ENCODE data around the gene MYL11. TPM values are rescaled to one million over a fixed set of nuclear protein-coding genes. Genes with fewer than 3 reads are reported as not detected.

Gene MYL11
- total RNA-seq, 2 experiments from 2014 or later = 1.2 TPM; not detected in 1

DNA sequence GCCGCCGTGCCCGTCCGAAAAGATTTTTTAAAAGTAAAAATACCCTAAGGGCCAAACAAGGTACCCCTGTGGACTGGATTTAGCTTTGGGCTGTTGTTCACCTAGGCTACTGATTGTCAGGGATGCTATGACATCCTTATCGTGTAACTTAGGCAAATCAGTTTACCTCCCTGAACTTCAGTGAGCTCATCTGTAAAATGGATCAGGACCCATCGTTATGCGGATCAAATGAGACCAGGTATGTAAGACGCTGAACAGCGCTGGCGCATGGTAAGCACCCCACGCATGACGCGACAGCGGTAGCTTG is 32.1 kb downstream of the MYL11 start:
- Mint-ChIP-seq H3K36me3 (ENCODE audit: low read depth) (peaks cover 3% of the 10 kb centered on the region), H3K27me3 (peaks cover 3% of the 10 kb centered on the region), H3K4me1 (peaks cover 33% of the 10 kb centered on the region), H3K4me3 (peak overlapping the region; percentile 89), H3K9me3 (no peaks in the 10 kb centered on the region), H3K27ac (peak overlapping the region; percentile 79)
- ChIA-PET CTCF (interaction anchor here (0.9 to 4.7 kb wide), 10 partner anchors 9 to 264 kb away, joined by 3 to 50 read pairs (median 3); partner anchors contain the start of genes DCTPP1, SEPTIN1, TBC1D10B and ZNF48), POLR2A (interaction anchor here (0.7 to 4.4 kb wide), 18 partner anchors 8 to 264 kb away, joined by 3 to 33 read pairs (median 6); partner anchors contain the start of genes CORO1A, DCTPP1, FBRS and SEPTIN1)
- no peak for DNase-seq

DNA sequence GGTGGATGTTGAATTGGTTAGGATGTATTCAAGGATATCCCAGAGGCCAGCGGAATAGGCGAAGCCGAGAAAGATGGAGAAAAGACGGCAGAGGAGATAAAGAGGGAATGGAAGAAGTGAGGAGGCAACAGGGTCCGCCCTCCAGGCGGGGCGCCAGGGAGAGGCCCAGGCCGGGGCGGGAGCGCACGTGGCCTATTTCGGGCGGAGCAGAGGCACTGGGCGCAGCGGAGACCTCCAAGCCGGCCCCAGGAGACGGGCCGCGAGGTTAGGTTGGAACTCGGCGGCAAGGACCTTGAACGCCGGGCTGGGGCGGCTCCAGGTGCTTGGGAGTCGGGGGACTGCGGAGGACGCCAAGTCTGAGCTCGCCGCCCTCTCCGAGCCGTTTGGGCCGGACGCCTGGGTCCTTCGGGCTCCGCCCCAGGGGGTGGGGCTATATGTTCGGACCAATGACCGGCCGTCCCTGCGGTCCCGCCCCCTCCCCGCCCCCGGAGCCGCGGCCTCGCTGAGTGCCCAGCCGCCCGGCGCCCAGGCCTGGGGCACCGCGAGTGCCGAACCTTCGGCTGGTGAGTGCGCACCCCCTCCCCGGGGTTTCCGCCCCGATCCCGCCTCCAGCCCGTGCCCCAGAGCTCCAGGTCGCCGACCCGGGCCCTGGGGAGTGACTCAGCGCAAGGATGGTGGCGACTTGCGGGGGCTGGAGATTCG is 32.7 kb downstream of the MYL11 start, which contains the start of gene ZNF771:
Gene ZNF771 (plus strand): TSS at position 505 of the 702 bp plus-strand sequence. CDS start 448 bp downstream, outside the sequence.
- peaks cover 8% of the 10 kb centered on the region for H3K36me3 Mint-ChIP-seq (ENCODE audit: low read depth)
- H3K4me1 Mint-ChIP-seq = peaks cover 37% of the 10 kb centered on the region
- H3K4me3 Mint-ChIP-seq = peak within 1 kb of the TSS; percentile 89
- DNase-seq = peak; percentile 92
- CTCF ChIA-PET = interaction anchor here (0.6 to 4.7 kb wide), 13 partner anchors 10 to 315 kb away, joined by 3 to 50 read pairs (median 3); partner anchors contain the start of genes DCTPP1, SEPTIN1, TBC1D10B and ZNF48
- POLR2A ChIA-PET = interaction anchor here (0.7 to 4.4 kb wide), 22 partner anchors 8 to 340 kb away, joined by 3 to 33 read pairs (median 6); partner anchors contain the start of genes CORO1A, DCTPP1, FBRS and SEPTIN1
- H3K9me3 Mint-ChIP-seq = no peaks in the 10 kb centered on the region
- peak within 1 kb of the TSS; percentile 79 for H3K27ac Mint-ChIP-seq
- H3K27me3 Mint-ChIP-seq = peaks cover 3% of the 10 kb centered on the region

DNA sequence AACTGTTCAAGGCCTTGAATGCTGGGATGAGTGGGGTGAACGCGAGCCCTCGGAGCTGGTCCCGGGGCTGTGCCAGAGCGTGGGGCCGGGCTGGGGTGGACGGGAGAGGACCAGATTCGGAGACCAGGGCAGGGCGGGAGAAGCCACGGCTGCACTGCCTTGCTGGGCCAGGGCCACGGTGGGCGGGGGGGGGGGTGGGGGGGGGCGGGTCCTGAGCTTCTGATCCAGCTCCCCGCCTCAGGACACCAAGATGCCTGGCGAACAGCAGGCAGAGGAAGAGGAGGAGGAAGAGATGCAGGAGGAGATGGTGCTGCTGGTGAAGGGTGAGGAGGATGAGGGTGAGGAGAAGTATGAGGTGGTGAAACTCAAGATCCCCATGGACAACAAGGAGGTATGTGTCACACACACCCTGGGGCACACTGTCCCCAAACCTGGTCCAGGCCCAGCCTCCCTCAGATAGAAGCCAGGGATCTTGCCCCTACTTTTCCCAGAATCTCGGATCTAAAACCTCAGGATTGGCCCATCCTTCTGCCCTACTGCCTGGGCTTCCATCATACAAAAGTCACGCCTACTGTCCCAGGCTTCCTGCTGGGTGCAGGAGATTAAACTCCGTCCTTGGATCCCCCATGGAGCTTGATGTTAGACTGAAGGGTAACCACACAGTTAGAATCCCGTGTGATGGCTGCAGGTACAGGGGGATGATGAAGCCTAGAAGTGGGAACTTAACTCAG is 33.4 kb downstream of the MYL11 start:
- Mint-ChIP-seq H3K27me3 (peaks cover 3% of the 10 kb centered on the region), H3K36me3 (ENCODE audit: low read depth) (peaks cover 8% of the 10 kb centered on the region), H3K4me3 (peak overlapping the region; percentile 89), H3K4me1 (peaks cover 38% of the 10 kb centered on the region), H3K9me3 (no peaks in the 10 kb centered on the region), H3K27ac (peak overlapping the region; percentile 53)
- ChIA-PET POLR2A (interaction anchor here (0.9 to 4.4 kb wide), 21 partner anchors 9 to 341 kb away, joined by 3 to 33 read pairs (median 6); partner anchors contain the start of genes CORO1A, DCTPP1, FBRS and SEPTIN1), CTCF (interaction anchor here (0.6 to 4.7 kb wide), 15 partner anchors 10 to 316 kb away, joined by 3 to 50 read pairs (median 6); partner anchors contain the start of genes DCTPP1, PRR14, SEPTIN1 and TBC1D10B)
- no peak for DNase-seq

DNA sequence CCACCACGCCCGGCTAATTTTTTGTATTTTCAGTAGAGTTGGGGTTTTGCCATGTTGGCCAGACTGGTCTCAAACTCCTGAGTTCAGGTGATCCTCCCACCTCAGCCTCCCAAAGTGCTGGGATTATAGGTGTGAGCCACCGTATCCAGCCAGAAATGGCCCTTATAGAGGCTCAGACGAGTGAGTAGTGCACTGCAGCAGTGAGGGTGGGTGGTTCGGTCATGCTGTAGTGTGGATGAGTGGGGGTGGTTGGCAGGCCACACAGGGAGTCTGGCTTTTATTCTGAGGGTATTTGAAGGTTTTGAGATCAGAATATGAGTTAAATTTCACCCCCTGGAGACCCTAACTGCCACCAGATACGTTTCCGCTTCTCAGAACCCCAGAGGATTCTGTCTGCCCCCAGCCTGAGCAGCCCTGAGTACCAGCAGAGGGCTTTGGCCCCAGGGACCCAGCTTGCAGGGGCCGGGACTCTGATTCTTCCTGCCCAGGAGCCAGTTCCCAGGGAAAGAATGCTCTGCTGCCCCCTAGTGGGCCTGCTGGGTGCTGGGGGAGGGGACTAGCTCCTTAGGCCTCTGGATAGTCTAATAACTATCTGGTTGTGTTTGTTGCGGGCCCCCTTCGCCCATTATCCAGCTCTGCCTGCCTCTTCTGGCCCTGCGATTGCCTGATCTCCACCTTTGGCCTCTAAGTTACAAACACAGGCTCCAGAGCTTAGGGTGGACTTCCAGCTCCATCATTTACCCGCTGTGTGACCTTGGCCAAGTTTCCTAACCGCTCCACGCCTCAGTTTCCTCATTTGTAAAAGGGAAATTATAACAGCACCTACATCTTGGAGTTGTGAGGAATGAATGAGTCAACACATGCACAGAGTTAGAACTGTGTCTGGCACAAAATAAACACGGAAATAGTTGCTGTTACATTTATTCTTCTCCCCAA is 34.8 kb downstream of the MYL11 start:
- H3K9me3 Mint-ChIP-seq = no peaks in the 10 kb centered on the region
- POLR2A ChIA-PET = interaction anchor here (0.8 to 4.4 kb wide), 8 partner anchors 9 to 344 kb away, joined by 4 to 33 read pairs (median 6); partner anchors contain the start of genes ALDOA, CD2BP2, SEPTIN1 and TBC1D10B

DNA sequence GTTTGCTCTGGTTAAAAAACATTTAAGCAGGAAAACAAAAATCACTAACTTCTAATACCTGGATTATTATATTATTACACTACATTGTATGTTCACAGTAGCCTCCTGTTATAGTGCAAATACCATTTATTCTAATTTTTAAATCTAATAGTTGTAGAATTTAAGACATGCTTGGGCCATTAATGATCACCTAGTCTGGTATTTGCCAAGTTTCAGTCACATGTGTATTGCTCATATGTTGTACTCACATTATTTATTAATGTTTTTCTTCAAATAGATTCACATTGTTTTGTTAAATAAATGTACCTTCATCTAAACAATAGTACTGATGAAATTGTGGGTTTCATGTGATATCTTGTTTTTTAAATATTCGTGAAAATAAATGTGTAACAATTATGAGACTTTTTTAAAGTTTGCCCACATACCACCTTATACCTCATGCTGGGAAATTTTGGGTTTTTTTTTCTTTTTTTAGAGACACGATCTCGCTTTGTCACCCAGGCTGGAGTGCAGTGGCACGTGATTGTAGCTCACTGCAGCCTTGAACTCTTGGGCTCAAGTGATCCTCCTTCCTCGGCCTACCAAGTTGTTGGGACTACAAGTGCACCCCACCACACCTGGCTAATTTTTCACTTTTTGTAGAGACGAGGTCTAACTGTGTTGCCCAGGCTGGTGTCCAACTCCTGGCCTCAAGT is 38.7 kb downstream of the MYL11 start:
- H3K9me3 Mint-ChIP-seq = no peaks in the 10 kb centered on the region
- CTCF ChIA-PET = interaction anchor here (0.9 to 1.2 kb wide), 2 partner anchors 17 to 42 kb away, joined by 4 read pairs; partner anchors contain the start of gene DCTPP1
- no peaks in the 10 kb centered on the region for H3K27me3 Mint-ChIP-seq
- H3K4me1 Mint-ChIP-seq = peaks cover 45% of the 10 kb centered on the region
- peaks cover 11% of the 10 kb centered on the region for H3K36me3 Mint-ChIP-seq (ENCODE audit: low read depth)
- DNase-seq = no peak
- POLR2A ChIA-PET = no interaction called here
- no peak overlapping the region for H3K4me3 Mint-ChIP-seq
- H3K27ac Mint-ChIP-seq = no peak overlapping the region

More for the DNA sequence above, 34.8 kb downstream of the MYL11 start:
- Mint-ChIP-seq H3K27me3 (no peaks in the 10 kb centered on the region), H3K4me3 (peak overlapping the region; percentile 17), H3K27ac (no peak overlapping the region), H3K4me1 (peaks cover 40% of the 10 kb centered on the region), H3K36me3 (ENCODE audit: low read depth) (peaks cover 8% of the 10 kb centered on the region)
- CTCF ChIA-PET = interaction anchor here (0.7 to 4.7 kb wide), 36 partner anchors 9 to 354 kb away, joined by 3 to 50 read pairs (median 4); partner anchors contain the start of genes ALDOA, DCTPP1, PRR14 and SEPHS2
- DNase-seq = peak; percentile 94

DNA sequence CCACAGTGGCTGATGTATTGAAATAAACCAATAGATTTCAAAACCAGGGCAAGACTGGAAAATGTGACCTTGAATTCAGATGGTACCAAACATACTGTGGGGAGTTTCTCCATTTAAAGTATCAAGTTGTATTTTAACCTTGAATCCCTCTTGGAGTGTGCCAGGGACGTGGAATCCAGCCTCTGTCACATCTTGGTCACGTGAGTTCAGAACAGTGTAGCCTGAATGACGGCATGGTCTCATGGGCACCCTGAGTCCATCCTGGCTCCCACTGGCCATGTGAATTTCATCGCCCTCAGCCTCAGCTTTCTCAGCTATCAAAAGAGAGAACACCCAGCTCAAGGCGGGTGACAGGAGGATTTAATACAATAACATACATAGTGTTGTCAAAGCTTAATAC is 39.6 kb downstream of the MYL11 start:
- Mint-ChIP-seq H3K36me3 (ENCODE audit: low read depth) (peaks cover 15% of the 10 kb centered on the region), H3K4me3 (no peak overlapping the region), H3K4me1 (peaks cover 45% of the 10 kb centered on the region), H3K27ac (no peak overlapping the region), H3K27me3 (no peaks in the 10 kb centered on the region), H3K9me3 (no peaks in the 10 kb centered on the region)
- DNase-seq = no peak
- ChIA-PET CTCF (interaction anchor here (0.6 kb wide), 1 partner anchor 220 kb away, joined by 3 read pairs; no protein-coding TSS in a partner anchor), POLR2A (interaction anchor here (0.6 kb wide), 1 partner anchor 12 kb away, joined by 3 read pairs; no protein-coding TSS in a partner anchor)

DNA sequence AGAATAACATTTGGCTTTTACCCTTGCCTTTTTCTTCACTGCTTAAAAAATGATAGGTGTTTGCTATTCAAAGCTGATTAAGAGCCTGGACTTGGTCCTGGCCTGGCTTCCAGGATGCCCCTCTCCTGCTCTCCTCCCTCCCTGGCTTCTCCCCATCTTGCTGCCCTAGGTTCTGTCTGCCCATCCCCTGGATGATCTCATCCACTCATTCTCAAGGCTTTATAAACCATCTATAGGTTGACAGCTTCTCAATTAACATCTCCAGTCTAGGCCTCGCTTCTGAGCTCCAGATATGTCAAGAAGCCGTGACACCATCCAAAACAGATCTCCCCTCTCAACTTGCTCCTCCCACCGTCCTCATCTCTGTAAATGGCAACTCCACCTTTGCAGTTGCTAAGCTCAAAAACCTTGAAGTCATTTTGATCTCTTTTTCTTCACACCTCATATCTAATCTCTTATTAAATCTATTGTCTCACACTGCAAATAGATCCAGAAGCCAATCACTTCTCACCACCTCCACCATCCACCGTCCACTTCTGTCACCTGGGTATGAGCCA is 41.5 kb downstream of the MYL11 start:
- ChIA-PET POLR2A (interaction anchor here (0.8 to 3.7 kb wide), 4 partner anchors 10 to 42 kb away, joined by 3 to 36 read pairs (median 4); partner anchors contain the start of genes DCTPP1 and SEPTIN1), CTCF (interaction anchor here (0.6 to 1.2 kb wide), 2 partner anchors 10 to 14 kb away, joined by 3 to 5 read pairs; partner anchors contain the start of gene DCTPP1)
- no peak for DNase-seq
- Mint-ChIP-seq H3K36me3 (ENCODE audit: low read depth) (peaks cover 22% of the 10 kb centered on the region), H3K27ac (no peak overlapping the region), H3K4me3 (no peak overlapping the region), H3K27me3 (no peaks in the 10 kb centered on the region), H3K4me1 (peaks cover 43% of the 10 kb centered on the region), H3K9me3 (no peaks in the 10 kb centered on the region)

DNA sequence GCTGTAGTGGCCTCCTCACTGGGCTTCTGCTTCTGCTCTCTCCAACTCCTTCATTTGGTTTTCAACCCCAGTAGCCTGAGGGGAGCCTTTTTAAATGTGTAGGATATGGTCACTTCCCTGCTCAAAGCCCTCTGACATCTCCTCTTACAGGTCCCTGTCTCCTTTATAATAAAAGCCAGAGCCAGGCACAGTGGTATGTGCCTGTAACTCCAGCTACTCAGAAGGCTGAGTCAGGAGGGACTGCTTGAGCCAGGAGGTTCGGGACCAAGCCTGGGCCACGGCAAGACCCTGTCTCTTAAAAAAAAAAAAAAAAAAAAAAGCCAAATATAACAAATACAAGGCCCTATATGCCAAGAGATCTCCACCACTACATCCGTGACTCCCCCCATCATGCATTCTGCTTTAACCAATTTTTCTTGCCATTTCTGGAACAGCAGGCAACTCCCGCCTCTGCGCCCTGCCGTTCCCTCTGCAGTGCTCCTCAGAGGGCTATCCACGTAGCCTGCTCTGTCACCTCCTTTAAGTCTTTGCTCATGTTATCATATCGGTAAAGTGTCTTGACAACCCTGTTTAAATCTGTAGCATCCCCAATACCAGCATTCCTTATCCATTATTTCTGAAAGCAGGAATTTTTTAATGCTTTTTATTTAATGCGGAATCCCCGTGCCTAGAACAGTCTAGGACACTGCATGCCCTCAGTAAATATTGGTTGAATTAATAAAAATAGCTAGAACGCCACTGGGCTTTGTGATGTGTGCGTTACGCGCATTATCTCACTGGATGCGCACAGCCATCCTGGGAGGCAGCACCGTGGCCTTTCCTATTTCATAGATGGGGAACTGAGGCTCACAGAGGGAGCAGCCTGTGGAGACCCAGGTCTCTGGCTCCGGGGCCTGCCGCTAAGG is 42.3 kb downstream of the MYL11 start:
- H3K27me3 Mint-ChIP-seq = no peaks in the 10 kb centered on the region
- no peaks in the 10 kb centered on the region for H3K9me3 Mint-ChIP-seq
- H3K27ac Mint-ChIP-seq = no peak overlapping the region
- H3K4me3 Mint-ChIP-seq = peak overlapping the region; percentile 44
- CTCF ChIA-PET = interaction anchor here (0.6 to 4.2 kb wide), 15 partner anchors 8 to 212 kb away, joined by 3 to 58 read pairs (median 5); partner anchors contain the start of genes DCTPP1, TBC1D10B, ZNF689 and ZNF747
- H3K36me3 Mint-ChIP-seq (ENCODE audit: low read depth) = peaks cover 26% of the 10 kb centered on the region
- POLR2A ChIA-PET = interaction anchor here (0.6 to 3.7 kb wide), 28 partner anchors 9 to 361 kb away, joined by 3 to 36 read pairs (median 5); partner anchors contain the start of genes ALDOA, CD2BP2, CORO1A and DCTPP1
- DNase-seq = no peak
- peaks cover 45% of the 10 kb centered on the region for H3K4me1 Mint-ChIP-seq

DNA sequence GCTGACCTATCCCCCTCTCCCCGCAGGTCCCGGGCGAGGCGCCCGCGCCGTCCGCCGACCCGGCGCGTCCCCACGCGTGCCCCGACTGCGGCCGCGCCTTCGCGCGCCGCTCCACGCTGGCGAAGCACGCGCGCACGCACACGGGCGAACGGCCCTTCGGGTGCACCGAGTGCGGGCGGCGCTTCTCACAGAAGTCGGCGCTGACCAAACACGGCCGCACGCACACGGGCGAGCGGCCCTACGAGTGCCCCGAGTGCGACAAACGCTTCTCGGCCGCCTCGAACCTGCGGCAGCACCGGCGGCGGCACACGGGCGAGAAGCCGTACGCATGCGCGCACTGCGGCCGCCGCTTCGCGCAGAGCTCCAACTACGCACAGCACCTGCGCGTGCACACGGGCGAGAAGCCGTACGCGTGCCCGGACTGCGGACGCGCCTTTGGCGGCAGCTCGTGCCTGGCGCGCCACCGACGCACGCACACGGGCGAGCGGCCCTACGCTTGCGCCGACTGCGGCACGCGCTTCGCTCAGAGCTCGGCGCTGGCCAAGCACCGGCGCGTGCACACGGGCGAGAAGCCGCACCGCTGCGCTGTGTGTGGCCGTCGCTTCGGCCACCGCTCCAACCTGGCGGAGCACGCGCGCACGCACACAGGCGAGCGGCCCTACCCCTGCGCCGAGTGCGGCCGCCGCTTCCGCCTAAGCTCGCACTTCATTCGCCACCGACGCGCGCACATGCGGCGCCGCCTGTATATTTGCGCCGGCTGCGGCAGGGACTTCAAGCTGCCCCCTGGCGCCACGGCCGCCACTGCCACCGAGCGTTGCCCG is 43.1 kb downstream of the MYL11 start:
- Mint-ChIP-seq H3K27me3 (no peaks in the 10 kb centered on the region), H3K9me3 (no peaks in the 10 kb centered on the region), H3K36me3 (ENCODE audit: low read depth) (peaks cover 25% of the 10 kb centered on the region), H3K27ac (peak overlapping the region; percentile 64), H3K4me3 (peak overlapping the region; percentile 60), H3K4me1 (peaks cover 41% of the 10 kb centered on the region)
- POLR2A ChIA-PET = interaction anchor here (0.6 to 3.7 kb wide), 34 partner anchors 10 to 365 kb away, joined by 3 to 36 read pairs (median 5); partner anchors contain the start of genes ALDOA, CD2BP2, CORO1A and DCTPP1
- DNase-seq = peak; percentile 92
- CTCF ChIA-PET = interaction anchor here (0.6 to 4.2 kb wide), 18 partner anchors 8 to 211 kb away, joined by 3 to 58 read pairs (median 4); partner anchors contain the start of genes DCTPP1, TBC1D10B, ZNF689 and ZNF747
